Colon (tissue), 2 donors: ENCODE data around the gene IFNLR1.

Experiments
- FAIRE-seq: peaks from 2 replicates; lab custom pipeline; 2012; peaks lifted over from hg19 to GRCh38; lab: Jason Lieb, UNC
- donor health status: control.
- donor health status: control.

IFNLR1 gene

DNA sequence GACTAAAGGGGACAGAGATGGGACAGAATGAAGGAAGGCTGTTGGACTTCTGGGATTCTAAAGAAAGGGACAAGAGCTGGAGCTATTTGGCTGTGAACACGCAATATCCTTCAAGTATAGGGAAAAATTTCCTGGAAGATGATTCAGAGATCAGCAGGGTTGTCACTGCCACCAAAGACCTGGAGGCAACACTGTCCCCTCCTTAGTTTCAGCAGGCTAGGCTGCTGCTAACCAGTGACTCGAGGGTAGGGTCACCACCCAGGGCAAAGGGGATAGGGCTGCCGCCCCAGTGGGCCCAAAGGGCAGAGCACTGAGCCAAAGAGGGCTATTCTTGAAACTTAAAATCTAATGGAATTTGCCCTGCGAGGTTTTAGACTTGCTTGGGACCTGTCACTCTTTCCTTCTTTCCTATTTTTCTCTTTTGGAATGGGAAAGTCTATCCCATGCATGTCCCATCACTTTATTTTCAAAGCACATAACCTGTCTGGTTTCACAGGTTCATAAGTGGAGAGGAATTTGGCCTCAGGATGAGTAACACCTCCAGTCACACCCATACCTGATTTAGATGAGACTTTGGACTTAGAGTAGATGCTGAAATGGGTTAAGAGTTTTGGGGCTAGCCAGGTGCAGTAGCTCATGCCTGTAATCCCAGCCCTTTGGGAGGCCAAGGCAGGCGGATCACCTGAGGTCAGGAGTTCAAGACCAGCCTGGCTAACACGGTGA lies 11.9 kb downstream of the IFNLR1 start:
- FAIRE-seq = no peak

DNA sequence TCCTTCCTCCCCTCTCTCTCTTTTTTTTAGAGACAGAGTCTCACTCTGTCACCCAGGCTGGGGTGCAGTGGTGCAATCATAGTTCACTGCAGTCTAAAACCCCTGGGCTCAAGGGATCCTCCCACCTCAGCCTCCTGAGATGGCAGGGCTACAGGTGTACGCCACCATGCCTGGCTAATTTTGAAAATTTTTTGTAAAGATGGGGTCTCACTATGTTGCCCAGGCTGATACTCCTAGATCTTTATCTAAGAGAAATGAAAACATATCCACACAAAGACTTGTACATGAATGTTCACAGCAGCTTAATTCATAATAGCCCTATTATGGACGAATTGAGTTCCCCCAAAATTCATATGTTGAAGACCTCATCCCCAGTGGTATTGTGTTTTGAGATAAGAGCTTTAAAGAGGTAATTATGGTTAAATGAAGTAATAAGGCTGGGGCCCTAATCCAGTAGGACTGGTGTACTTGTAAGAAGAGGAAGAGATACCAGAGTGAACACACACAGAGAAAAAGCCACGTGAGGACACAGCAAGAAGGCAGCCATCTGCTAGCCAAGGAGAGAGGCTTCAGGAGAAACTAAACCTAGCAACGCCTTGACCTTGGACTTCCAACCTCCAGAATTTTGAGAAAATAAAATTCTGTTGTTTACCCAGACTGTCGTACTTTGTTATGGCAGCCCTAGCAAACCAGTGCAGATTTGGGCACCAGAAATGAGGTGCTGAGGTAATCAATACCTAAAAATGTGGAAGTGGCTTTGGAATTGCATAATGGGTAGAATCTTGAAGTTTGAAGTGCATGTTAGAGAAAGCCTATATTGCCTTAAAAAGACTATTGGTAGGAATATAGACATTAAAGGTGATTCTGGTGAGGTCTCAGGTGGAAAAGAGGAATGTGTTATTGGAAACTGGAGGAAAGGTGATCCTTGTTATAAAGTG lies 13.2 kb downstream of the IFNLR1 start:
- no peak for FAIRE-seq

DNA sequence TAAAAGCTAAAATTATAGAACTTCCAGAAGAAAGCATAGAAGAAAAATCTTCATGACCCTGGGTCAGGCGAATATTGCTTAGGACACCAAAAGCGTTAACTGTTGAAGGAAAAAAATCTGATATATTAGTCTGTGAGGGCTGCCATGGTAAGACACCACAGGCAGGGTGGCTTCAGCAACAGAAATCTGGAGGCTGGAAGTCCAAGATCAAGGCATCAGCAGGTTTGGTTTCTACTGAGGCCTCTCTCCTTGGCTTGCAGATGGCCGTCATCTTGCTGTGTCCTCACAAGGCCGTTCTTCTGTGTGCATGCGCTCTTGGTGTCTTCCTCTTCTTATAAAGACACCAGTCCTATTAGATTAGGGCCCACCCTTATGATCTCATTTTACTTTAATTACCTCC lies 14.5 kb downstream of the IFNLR1 start:
- FAIRE-seq = no peak

DNA sequence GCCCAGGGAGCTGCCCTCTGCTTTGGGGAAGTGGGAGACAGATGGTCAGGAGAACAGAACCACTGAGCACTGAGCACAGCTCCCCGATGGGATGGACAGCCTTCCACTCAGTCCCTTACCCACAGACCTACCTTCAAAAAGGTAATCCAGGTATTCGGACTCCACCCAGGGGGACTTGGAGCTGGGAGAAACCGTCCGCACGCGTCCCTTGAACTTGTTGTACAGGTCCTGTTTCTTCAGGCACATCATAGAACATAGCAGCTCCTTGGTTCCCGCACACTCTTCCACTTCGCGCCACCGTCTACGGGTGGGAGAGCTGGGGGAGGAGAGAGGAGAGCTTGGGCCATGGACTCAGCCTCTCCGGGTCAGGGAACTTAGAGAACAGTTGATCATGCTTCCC lies 17.8 kb downstream of the IFNLR1 start:
- no peak for FAIRE-seq

DNA sequence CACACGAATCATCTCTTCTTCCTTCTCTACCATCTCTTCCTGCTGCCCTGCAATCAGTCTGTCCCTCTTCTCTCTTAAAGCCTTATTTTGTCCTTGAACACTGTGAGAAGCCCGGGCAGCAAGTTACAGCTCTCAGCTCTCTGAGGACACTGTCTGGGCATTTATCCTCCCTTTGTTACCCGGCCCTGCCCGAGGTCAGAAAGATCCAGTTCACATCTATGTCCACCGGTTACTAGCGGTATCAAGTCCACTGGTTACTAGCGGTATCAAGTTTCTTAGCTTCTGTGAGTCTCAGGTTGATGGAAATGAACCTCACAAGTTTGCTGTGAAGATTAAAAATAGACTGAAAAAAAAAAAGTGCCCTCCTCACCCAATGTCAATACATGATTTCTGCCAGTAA lies 18.8 kb downstream of the IFNLR1 start:
- FAIRE-seq = no peak

DNA sequence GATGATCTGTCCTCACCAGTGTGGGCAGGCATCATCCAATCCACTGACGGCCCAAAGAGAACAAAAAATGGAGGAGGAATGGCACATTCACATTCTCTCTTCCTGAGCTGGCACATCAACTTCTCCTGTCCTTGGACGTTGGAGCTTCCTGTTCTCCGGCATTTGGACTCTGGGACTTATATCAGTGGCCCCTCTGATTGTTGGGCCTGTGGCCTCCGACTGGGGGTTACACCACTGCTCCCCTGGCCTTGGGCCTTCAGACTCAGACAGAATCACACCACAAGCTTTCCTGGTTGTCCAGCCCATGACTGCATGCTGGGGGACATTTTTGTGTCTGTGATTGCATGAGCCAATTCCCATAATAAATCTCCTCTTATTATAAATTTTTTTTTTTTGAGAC lies 20.1 kb downstream of the IFNLR1 start:
- FAIRE-seq = no peak

DNA sequence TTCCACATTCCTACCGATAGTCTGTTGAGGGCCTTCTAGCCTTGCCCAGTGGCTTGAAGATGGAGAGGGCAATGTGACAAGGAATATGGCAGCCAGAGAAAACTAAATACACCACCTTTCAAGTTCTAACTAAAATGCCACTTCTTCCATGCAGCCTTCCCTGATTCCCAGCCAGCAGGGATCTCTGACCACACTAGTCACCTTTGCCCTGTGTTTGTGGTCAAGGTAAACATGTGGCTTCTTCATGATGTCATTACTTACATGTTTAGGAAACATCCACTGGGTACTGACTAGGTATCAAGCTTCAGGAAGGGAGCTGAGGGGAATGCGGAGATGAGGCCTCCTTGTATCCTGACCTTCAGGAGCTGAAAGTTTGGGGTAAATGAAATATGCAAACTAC lies 21.6 kb downstream of the IFNLR1 start:
- FAIRE-seq = no peak

DNA sequence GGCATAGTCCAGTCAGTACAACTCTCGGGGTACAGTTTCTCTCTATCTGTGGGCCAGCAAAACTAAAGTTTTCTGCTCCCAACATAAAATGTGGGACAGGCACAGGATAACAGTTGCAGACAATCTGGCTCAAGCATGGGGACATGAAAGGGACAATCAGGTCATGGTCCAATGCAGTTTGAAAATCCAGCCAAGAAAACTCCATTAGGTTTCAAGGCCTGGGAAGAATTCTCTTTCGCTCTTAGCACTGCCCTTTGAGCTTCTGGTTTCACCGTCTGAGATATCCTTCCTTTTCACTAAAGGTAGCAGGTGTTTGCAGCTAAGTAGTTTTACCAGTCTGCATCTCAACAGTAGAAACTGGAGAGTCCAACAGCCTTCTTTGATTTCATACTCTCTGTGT lies 23.1 kb downstream of the IFNLR1 start:
- FAIRE-seq = no peak

DNA sequence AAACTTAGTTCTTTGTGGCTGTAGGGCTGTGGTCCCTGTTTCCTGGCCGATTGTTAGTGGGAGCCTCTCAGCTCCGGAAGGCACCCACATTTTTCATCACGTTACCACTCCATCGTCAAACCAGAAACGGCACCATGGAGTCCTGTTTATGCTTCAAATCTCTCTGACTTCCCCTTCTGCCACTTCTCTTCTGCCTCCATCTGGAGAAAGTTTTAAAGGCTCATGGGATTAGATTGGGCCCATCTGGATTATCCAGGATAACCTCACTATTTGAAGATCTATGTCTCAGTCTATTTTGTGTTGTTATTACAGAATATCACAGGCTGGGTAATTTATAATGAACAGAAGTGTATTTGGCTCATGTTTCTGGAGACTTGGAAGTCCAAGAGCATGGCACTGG lies 24.9 kb downstream of the IFNLR1 start:
- no peak for FAIRE-seq

DNA sequence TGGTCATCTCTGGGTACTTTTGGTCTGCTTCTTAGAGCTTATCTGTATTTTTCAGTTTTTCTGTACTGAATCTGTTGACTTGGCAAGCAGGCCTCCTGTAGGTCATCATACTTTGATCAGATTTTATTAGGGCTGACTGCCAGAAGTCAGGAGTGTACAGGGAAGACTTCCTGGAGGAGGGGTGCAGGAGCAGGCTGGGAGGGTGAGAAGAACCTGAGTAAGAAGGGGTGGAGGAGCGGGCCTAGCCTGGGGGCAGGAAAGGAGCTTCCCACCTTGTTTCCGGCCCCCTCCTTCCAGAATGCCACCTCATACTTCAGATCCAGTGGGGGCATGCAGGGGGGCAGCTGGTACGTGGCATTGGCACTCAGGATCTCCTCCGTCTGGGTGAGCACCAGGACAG lies 25.8 kb downstream of the IFNLR1 start:
- FAIRE-seq = no peak

DNA sequence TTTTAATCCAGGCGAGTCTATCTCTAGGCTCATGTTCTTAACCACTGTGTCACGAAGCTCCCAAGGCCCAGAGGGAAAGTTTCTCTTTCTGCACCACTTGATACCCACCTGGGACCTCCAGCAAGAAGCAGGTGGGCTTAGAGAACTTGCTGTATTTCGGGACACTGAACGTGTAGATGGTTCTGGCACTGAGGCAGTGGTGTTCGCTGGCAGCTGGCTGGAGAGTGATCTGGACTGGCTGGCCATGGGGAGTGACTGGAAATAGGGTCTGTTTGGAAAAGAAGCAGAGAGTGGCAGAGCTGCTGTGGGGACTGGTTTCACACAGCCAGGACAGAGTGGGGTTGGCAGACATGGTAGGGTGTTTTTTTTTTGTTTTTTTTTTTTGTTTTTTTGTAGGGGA lies 27.7 kb downstream of the IFNLR1 start:
- FAIRE-seq = no peak

DNA sequence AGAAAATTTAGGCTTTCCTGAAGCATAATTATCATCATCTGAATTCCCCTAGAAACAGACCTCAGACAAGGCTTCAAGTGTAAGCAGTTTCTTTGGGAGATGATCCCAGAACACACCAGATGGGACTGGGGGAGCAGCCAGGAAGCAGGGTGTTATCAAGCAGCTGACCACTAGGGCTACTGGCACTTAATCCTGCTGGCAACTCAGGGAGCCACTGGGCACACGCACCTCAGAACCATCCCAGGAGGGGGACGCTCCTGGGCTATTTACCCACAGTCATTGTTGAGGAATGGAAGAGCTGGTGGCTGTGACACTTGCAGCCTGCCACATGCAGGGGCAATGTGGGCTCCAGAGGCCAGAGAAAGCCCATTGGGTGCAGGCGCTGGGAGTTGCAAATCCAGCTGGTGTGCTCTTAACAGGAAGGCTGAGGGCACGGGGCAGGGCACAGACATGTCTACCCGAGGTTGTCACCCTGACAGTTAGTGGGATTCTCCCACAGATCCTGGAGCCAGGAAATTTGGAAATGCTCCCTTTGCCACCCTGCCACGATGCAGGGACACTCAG lies 29.1 kb downstream of the IFNLR1 start:
- FAIRE-seq = no peak

DNA sequence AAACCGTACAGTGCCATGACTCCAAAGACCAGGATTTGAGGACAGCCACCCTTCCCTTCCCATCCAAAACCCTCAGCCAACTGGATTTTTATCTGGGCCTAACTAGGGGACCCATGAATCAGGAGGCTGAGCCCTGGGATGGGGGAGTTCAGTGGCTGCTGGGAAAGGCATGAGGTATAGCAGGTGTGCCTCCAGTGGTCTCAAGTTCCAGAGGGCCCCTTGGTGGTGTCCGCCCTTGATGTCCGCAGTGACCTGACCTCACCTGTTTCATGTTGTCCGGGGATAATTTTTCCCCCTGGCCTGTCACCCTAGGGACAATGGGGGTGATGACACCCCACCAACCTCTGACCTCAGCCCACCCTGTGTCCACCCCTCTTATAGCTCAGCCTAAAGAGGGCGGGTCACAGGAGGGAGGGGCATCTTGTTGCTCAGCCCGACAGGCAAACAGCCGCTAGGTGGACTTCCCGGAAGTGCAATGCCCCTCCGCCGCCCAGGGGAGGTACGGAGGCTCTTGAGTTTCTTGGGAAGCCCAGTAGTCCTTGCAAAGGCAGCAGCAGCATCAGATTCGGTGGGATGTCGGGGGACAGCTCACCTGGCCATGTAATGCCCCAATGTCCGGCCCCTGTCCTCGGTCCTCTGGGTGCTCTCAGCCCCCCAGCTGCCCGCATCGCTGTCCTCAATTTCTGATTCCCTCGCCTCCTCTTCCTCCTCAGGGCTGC lies 30.4 kb downstream of the IFNLR1 start:
- no peak for FAIRE-seq

DNA sequence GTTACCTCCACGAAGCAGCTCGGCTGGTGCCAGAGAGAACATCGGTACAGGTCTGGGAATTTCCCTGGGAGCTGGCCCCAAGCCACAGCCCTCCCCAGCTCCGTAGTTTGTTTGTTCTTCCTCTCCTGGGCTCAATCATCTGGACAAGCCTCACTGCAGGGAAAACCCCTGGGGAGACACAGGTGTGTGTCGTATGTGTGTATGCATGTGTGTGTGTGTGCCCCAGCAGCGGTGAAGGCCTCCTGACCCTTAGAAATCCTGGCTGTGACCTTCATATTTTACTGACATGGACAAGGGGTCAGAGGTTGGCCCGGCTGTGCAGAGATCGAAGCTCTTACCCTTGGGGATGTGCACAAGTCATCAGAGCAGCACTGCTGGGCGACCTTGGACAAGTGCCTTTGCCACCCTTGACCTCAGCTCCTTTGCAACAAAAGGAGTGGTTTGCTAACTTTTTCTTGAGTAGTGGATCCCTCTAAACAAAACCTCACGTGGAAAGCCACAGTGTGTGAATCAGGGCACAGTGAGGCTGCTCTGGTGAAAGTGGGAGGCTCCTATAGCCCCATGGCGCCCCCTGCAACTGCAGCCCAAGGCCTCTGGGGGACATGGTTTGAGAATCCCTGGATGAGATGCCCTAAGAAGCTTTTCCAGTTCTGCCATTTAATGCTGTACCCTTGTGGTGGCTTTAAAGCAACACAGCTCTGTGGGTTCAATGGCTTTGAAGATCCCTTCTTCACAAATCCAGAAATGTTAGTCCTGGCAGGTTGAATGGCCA lies 31.9 kb downstream of the IFNLR1 start:
- FAIRE-seq = no peak

DNA sequence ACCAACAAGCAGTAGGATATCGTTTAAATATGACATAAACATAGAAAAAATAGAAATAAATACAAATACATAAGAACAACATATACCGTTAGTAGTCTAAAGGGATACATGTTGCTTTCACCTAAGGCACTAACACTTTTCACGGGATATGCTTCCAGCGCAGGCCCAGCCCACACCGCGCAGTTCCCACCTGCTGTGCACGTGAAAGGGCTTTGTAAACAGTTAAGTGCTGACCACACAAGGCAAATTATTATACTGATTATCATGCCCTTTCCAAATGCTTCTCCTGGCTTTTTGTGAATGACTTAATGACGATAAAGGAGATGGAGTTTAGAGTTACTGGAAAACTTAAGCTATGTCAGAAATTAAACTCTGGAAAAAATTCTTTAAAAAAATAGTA lies 32.9 kb downstream of the IFNLR1 start:
- FAIRE-seq = no peak

DNA sequence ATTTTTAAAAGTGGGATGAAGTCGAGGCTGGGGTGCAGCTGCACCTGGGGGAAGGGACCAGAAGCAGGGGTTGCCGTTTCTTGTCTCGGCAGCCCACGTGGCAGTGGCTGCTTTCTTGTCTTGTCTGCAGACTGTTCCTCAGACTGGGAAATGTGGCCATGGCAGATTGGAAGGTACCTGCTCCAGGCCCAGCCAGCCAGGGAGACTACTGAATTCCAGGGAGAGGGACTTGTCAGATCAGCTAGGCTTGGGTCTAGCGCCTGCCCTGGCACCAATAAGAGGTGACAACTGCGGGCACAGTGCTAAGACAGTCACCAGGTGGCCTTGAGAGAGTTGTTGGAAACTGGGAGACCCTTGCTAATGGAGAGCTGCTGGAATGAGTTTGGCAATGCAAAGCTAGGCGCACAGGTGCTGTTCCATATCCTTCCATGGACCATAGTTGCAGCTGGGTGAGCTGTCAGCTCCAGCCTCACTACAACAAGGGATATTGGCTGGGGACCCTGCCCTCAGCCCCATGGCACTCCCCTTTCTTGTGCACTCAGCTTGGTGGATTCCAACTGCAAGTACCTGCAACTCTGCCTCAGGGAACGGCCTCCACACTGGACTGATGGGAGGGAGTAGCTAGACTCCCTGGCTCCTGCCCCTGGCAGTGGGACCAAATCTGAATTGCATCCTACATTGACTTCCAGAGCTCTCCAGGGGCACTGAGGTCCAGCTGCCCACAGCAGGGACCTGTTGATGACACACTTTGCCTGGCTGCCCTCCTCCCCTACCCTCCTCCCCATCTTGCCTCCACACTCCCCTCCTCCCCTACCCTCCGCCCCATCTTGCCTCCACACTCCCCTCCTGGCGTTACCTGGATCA lies 34.2 kb downstream of the IFNLR1 start:
- FAIRE-seq = no peak

DNA sequence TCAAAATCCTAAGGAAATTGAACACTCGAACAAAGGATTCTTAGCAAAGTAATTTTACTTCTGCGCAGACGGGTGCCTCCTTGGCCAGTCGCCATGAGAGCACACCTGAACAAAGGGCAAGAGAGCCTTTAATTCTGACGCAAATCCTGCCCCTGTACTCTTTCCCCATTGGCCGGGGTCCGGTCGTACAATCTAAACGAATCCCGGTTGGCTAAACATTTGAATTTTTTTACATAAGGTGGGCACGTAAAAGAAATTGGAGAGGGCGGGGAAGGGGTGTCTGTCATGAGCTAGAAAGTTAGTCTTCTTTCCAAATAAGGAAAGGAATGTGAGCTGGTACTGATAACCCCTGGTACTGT lies 35.9 kb downstream of the IFNLR1 start:
- no peak for FAIRE-seq

DNA sequence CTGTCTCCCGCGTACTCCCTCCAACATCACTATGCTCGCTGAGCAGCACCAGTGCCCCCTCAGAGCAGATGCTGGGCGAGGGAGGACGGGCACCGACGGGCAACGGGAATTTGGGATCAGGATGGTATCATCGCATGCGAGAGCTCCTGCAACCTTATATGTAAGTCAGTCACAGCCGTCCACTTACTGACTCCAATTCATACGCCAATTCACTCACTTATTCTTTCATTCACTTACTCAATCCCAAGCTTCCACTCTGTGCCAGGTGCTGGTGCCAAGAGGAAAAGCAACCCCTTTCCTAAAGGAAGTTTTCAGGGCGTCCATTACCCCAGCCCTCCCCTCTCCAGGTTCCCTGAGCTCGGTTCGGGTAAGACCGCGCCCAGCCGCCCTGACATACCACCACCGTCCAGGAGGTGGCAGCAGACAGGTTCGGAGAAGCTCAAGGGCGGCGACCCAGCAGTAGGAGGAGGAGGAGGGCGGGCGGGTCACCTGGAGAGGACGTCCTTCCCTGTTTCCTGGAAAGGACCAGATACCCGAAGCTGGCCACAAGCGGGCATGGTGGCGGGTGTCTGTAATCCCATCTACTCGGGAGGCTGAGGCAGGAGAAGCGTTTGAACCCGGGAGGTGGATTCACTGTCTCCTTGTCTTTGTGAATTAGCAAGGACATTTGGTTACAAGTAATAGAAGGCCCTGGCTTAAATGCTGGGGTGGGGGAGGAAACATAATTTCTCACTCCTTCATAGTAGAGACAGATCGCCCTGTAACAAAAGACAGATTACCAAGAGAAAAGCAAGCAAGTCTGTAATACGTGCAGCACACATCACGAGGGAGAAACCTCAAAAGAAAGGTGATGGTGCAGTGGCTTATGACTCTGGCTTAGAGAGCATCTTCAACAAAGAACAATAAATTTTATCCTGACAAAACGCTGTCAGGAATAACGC lies 36.6 kb downstream of the IFNLR1 start:
- FAIRE-seq = no peak

DNA sequence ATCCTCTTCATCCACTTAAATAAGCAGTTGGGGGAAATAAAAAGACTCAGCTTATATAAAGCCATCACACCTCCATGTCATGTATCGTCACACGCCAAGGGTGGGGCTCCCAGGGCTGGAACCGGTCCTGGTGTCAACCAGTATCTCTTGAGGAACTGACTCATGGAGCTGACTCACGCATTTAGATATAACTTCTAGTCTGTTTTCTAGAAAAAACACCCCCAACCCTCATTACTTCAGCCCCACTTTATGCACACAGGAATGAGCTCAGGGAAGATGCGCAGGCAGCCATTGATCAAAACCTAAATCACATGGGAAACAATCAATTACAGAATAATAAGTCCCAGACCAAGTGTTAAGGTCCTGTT lies 37.2 kb downstream of the IFNLR1 start:
- FAIRE-seq = no peak

DNA sequence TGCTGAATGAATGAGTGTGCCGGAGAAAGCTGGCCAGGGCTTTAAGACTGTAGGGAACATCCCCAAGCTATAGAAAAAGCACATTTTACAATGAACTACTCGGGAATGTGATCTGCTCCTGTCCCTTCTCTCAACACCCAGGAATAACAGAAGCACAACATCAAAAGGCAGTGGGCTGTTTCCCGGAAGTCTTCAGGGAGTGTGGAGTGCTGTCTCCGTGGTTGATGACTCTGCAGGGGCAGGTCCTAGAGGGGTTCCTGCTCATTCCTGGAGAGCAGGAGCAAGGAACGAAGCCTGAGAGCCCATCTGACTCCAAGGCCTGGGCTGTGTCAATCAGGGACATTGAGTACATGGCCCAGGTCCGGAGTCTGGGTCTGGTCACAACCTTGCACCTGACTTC lies 39.3 kb downstream of the IFNLR1 start:
- no peak for FAIRE-seq
